GM10248 (cell line): ENCODE measurements around the gene ZBTB7C.

Experiments
- CTCF ChIA-PET: fragments of 300-600 bp; sonication (Branson Sonifier 250); formaldehyde crosslinking; extraction: SDS; loops from one replicate; lab custom pipeline; 2021; ENCODE audit warnings: antibody characterized with exemption; lab: Yijun Ruan, JAX
- POLR2A ChIA-PET: fragments of 350-650 bp; sonication (Branson Sonifier 250); formaldehyde crosslinking; extraction: SDS; loops from one replicate; lab custom pipeline; 2020; ENCODE audit warnings: antibody characterized with exemption; lab: Yijun Ruan, JAX
- DNase-seq: peaks from one replicate; pipeline ENCODE4 v3.0.0; 2012; ENCODE audit errors: extremely low spot score
- CTCF ChIP-seq: IDR thresholded peaks from 2 replicates; pipeline ENCODE4 v1.5.1; 2012; ENCODE audit warnings: mild to moderate bottlenecking, low read depth; ENCODE audit errors: extremely low read depth, missing control alignments, control extremely low read depth

ZBTB7C gene

GRCh38 chr18:48100651-48101165, 308.5 kb downstream of the ZBTB7C start:
- ChIA-PET POLR2A (no interaction called here), CTCF (no interaction called here)
- TF ChIP-seq CTCF = no peak
- DNase-seq = no peak

- ChIA-PET CTCF (no interaction called here), POLR2A (no interaction called here)
- no peak for TF ChIP-seq CTCF
- no peak for DNase-seq
Observed at GRCh38 chr18:48100165-48100575, 309.0 kb downstream of the ZBTB7C start.

GRCh38 chr18:48099481-48100164, 309.6 kb downstream of the ZBTB7C start:
- CTCF ChIA-PET = interaction anchor here (0.7 kb wide), 1 partner anchor 9 kb away, joined by 3 read pairs; no protein-coding TSS in a partner anchor
- POLR2A ChIA-PET = no interaction called here

GRCh38 chr18:48098538-48098937, 310.6 kb downstream of the ZBTB7C start:
- POLR2A ChIA-PET = no interaction called here
- CTCF ChIA-PET = no interaction called here
- no peak for DNase-seq
- TF ChIP-seq CTCF = no peak

More at GRCh38 chr18:48099481-48100164, 309.6 kb downstream of the ZBTB7C start:
- no peak for TF ChIP-seq CTCF
- no peak for DNase-seq

GRCh38 chr18:48098007-48098406, 311.2 kb downstream of the ZBTB7C start:
- POLR2A ChIA-PET = no interaction called here
- TF ChIP-seq CTCF = no peak
- CTCF ChIA-PET = no interaction called here
- no peak for DNase-seq

GRCh38 chr18:48095726-48096125, 313.5 kb downstream of the ZBTB7C start:
- DNase-seq = no peak
- no peak for TF ChIP-seq CTCF
- ChIA-PET POLR2A (no interaction called here), CTCF (no interaction called here)
